Liver (tissue), 2 donors: ENCODE measurements around the gene NFRKB.

ENCODE experiments used
- ZBTB33 ChIP-seq: IDR thresholded peaks from 2 replicates; pipeline ENCODE4 v1.6.1; 2016; ENCODE audit warnings: antibody characterized with exemption
- TF ChIP-seq, protein P1 (sequence below): fragments of 150-350 bp; IDR thresholded peaks from 2 replicates; pipeline ENCODE4 v1.5.1; 2017; ENCODE audit warnings: improper control_type of control experiment, low read depth, low read length; ENCODE audit not compliant: missing input control
- donor health status: healthy.

- TF ChIP-seq, protein P1, sequence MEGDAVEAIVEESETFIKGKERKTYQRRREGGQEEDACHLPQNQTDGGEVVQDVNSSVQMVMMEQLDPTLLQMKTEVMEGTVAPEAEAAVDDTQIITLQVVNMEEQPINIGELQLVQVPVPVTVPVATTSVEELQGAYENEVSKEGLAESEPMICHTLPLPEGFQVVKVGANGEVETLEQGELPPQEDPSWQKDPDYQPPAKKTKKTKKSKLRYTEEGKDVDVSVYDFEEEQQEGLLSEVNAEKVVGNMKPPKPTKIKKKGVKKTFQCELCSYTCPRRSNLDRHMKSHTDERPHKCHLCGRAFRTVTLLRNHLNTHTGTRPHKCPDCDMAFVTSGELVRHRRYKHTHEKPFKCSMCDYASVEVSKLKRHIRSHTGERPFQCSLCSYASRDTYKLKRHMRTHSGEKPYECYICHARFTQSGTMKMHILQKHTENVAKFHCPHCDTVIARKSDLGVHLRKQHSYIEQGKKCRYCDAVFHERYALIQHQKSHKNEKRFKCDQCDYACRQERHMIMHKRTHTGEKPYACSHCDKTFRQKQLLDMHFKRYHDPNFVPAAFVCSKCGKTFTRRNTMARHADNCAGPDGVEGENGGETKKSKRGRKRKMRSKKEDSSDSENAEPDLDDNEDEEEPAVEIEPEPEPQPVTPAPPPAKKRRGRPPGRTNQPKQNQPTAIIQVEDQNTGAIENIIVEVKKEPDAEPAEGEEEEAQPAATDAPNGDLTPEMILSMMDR, result no peak
- TF ChIP-seq ZBTB33, result no peak
Observed at GRCh38 chr11:129937592-129938238, 42.3 kb upstream of the NFRKB start.
